Right ventricle myocardium superior (tissue), 1 donor: ENCODE data around the gene ACBD7. TPM values are rescaled to one million over a fixed set of nuclear protein-coding genes. Genes with fewer than 3 reads are reported as not detected.

Experiments
- ATAC-seq: fragments of 200-7000 bp; cut with Tn5 transposase; one replicate; pipeline ENCODE4 v1.9.1; 2020; ENCODE audit warnings: mild to moderate bottlenecking; ENCODE audit not compliant: poor library complexity
- DNase-seq: peaks from one replicate; pipeline ENCODE4 v3.0.0-alpha.2; 2020
- intact Hi-C: fragments of 100-400 bp; cut with DNase I; formaldehyde crosslinking; loops from one replicate; pipeline ENCODE4 v1.11.2; 2022
- long read RNA-seq: library from polyadenylated mRNA; unstranded; transcript quantifications from one replicate; pipeline ENCODE4 v2.0.0, GENCODE V29; 2021
- total RNA-seq: library from RNA; stranded (reverse); fragmentation: NEBNext Ultra II Directional; extraction: Animal tissue kit (Norgen Biotek cat#: 25700); gene quantifications from one replicate; pipeline ENCODE4 v1.2.1, GENCODE V29; 2021
- donor health status: DM: no; HTN: yes; CAD: no; lungs with severe emphysema.

Gene ACBD7
- not detected for total RNA-seq
- long read RNA-seq = 0 reads

- intact Hi-C loops = no loop called here
- ATAC-seq (peak; percentile 99), DNase-seq (peak; percentile 85)
Measured at GRCh38 chr10:15088428-15089261, at the start of gene ACBD7. ACBD7 (minus strand) TSS chr10:15088776; CDS start chr10:15088728, 48 bp downstream.

- ATAC-seq (no peak), DNase-seq (no peak)
- intact Hi-C loops = no loop called here
Measured at GRCh38 chr10:15137636-15138035, 49.1 kb upstream of the ACBD7 start.

GRCh38 chr10:15137036-15137359, 48.4 kb upstream of the ACBD7 start:
- intact Hi-C loops = no loop called here

DNA sequence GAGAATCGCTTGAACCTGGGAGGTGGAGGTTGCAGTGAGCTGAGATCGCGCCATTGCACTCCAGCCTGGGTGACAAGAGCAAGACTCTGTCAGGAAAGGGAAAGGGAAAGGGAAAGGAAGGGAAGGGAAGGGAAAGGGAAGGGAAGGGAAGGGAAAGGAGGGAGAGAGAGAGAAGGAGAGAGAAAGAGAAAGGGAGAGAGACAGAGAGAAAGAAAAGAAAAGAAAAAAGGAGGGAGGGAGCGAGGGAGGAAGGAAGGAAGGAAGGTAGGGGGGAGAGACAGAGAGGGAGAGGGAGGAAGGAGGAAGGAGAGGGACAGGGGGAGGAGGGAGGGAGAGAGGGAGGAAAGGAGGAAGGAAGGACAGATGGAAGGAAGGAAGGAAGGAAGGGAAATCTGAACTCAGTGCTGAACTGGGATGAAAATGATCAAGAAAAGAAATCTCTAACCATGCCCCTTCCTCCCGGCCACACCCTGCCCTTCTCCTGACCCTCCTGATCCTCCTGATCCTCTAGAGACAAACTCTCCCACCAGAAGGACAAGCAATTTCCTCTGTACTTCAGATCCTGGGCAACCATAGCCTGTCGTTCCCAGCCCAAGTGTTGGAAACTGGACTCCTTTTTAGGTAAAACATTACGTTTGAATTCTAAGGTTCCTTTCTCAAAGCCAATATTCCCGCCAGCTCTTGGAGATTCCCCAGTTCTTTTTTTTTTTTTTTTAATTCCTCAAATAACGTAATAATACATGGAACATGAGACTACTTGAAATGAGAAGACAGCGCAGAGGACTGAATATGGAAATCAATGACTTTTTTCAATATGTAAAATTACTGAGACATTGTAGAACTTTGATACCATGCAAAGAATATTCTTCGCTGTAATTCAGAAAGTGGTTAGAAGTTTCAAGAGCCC, 47.8 kb upstream of the ACBD7 start:
- DNase-seq (no peak), ATAC-seq (no peak)
- intact Hi-C loops = no loop called here

More at GRCh38 chr10:15137036-15137359, 48.4 kb upstream of the ACBD7 start:
- no peak for DNase-seq
- no peak for ATAC-seq

- DNase-seq (no peak), ATAC-seq (no peak)
- intact Hi-C loops = no loop called here
Measured at GRCh38 chr10:15131330-15131729, 42.8 kb upstream of the ACBD7 start.

- intact Hi-C loops = no loop called here
- ATAC-seq (no peak), DNase-seq (no peak)
Measured at GRCh38 chr10:15124908-15125307, 36.3 kb upstream of the ACBD7 start.

- no peak for DNase-seq
- ATAC-seq = no peak
Measured at GRCh38 chr10:15124190-15124589, 35.6 kb upstream of the ACBD7 start.

GRCh38 chr10:15123749-15124184, 35.2 kb upstream of the ACBD7 start:
- DNase-seq = no peak
- ATAC-seq = no peak
- intact Hi-C loops = no loop called here

More at GRCh38 chr10:15124190-15124589, 35.6 kb upstream of the ACBD7 start:
- intact Hi-C loops = no loop called here

GRCh38 chr10:15122477-15123030, 34.0 kb upstream of the ACBD7 start:
- intact Hi-C loops = no loop called here
- DNase-seq (no peak), ATAC-seq (no peak)

DNA sequence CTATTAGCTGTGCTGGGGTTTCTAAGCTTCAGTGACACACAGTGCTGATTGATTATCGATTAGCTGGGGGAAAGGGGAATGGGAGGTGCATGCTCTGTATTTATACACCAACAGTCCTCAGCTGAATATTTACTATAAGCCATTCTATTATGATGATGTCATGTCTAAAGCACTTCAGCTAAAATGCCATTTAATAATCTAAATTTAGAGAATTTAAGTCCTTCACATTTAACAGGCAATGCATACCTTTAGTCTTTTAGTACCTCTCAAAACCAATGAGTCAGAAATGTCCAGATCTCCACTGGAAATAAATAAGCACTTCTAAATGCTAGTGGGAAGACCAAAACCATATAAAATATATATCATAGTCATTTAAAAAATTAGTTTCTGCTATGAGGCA, 33.1 kb upstream of the ACBD7 start:
- intact Hi-C loops = no loop called here
- ATAC-seq = no peak
- no peak for DNase-seq

- intact Hi-C loops = no loop called here
- DNase-seq (no peak), ATAC-seq (no peak)
Measured at GRCh38 chr10:15120523-15120922, 31.9 kb upstream of the ACBD7 start.

GRCh38 chr10:15118615-15119014, 30.0 kb upstream of the ACBD7 start:
- no peak for DNase-seq
- no peak for ATAC-seq
- intact Hi-C loops = no loop called here

DNA sequence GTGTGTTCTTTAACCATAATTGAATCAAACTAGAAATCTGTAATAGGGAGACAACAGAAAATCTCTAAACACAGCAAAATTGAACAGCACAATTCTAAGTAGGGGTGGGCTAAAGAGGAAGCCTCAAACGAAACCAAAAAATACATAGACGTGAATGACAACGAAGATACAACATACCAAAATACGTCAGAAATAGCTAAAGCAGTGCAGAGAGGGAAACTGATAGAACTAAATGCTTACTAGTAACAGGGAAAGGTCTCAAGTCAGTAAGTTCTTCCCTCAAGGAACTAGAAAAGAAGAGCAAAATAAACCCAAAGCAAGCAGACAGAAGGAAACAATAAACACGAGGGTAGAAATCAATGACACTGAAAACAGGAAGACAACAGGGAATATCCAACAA, 27.6 kb upstream of the ACBD7 start:
- DNase-seq (no peak), ATAC-seq (no peak)
- intact Hi-C loops = no loop called here

DNA sequence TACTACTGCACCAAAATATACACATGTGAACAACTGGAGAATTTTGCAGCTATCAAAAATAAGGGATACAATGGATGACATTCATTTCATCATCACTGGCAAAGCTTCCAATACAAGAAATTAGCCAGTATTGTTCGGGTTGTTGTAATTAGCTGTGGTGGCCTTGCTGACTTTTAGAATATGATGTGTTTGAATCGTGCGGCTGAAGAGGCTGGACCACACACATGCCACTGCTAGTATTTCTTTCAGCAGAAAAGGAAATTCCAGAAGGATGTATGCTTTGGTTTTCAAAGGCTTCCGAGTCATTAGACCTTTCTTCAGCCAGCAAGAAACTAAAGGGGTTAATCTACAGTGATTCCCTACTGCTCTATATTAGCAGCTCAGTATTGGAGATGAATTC, 25.2 kb upstream of the ACBD7 start:
- intact Hi-C loops = no loop called here
- no peak for ATAC-seq
- no peak for DNase-seq

DNA sequence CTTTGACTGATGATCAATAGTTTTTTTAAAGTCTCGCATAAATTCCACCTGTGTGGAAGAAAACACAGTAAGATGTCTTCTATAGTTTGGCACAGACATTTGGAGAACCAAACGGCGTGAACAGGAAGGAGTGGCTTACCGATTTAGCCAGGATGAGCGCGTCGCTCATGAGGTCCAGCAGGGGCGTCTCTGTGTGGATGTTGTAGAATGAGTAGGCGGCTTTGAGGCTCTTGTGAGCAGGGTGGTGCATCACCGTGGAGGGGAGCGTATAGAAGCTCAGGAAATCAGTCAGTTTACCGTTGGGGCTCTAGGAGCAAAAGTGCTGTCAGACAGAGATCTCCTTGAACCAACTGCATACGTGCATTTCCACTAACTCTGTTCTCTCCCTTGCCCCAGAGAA, 24.1 kb upstream of the ACBD7 start:
- no peak for ATAC-seq
- DNase-seq = no peak
- intact Hi-C loops = no loop called here

DNA sequence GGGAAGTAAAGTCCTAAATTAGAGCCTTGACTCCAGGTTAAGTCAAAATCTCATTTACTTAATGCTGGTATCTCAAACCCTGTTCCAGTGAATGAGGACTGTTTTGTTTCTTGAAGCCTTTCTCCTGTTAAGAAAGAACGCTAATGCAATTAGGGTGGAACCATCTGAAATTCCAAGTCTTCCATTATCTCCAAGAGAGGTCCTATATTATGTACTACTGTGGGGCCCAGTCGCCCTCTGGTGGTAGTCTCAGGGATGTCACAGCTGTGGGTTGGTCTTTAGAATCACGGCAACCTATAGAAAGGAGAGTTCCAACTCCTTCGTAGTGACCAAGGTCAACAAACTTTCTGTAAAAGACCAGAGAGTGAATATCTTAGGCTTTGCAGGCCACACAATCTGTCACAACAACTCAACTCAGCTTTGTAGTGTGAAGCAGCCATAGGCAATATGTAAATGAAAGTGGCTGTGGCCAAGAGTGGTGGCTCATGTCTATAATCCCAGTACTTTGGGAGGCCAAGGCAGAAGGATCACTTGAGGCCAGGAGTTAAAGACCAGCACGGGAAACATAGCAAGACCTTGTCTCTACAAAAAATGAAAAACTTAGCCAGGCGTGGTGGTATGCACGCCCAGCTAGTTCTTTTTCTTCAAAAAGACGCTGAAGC, 17.9 kb upstream of the ACBD7 start:
- intact Hi-C loops = loop anchor here (5.0 kb wide), 1 partner anchor 609 kb away; no protein-coding TSS in a partner anchor
- peak; percentile 90 for ATAC-seq
- DNase-seq = peak; percentile 78

DNA sequence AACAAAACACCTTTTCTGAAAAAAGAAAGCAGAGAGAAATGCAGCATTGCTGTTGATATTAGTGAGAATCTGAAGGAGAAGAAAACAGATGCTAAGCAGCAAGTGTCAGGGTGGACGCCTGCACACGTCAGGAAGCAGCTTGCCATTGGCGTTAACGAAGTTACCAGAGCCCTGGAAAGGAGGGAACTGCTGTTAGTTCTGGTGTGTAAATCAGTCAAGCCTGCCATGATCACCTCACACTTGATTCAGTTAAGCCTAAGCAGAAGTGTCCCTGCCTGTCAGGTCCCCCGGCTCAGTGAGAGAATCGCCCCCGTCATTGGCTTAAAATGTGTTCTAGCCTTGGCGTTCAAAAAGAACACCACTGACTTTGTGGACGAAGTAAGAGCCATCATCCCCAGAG, 14.9 kb upstream of the ACBD7 start:
- DNase-seq = no peak
- intact Hi-C loops = no loop called here
- ATAC-seq = no peak

DNA sequence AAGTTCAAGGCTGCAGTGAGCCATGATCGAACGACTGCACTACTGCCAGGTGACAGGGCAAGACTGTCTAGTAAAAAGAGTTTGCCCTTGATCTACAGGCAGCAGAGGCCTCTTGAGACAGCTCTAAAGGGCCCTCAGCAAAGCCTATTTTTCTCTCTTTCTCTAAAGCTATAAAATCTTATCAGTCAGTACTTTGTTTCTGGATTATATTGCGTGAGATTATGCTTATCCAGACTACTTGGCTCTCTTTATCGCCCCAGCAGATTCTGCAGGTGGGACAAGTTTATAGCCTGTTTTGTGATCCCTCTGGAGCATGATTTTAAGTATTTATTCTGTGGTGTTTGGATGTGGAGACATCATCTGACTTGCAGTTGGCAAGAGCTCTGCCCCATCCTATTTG, 11.3 kb upstream of the ACBD7 start:
- no peak for DNase-seq
- intact Hi-C loops = loop anchor here (10.0 kb wide), 1 partner anchor 145 kb away; the partner anchor contains the start of genes DCLRE1C and MEIG1
- no peak for ATAC-seq
